ENCODE data around the gene DHX36.

DHX36 gene

GRCh38 chr3:154228561-154229216, 95.6 kb downstream of the DHX36 start:
- H3K9me3 ChIP-seq (ENCODE audit: control insufficient read depth in 2 of 2, low read length in 2 of 2) = no peaks in the 10 kb centered on the region
- no peaks in the 10 kb centered on the region for H3K27me3 ChIP-seq (ENCODE audit: control insufficient read depth in 2 of 2, insufficient read depth in 2 of 2, low read length in 2 of 2)
- no peak overlapping the region for H3K9ac ChIP-seq (ENCODE audit: low read depth in 1 of 2, low read length in 2 of 2)
- no peak overlapping the region for H3K27ac ChIP-seq (ENCODE audit: low read depth in 2 of 2, low read length in 2 of 2)
- H3K4me1 ChIP-seq (ENCODE audit: control insufficient read depth in 2 of 2, insufficient read depth in 2 of 2, low read length in 2 of 2) = no peaks in the 10 kb centered on the region
- H3K36me3 ChIP-seq (ENCODE audit: control insufficient read depth in 2 of 2, insufficient read depth in 2 of 2, low read length in 2 of 2) = no peaks in the 10 kb centered on the region
- H3K4me3 ChIP-seq (ENCODE audit: low read length in 2 of 2) = no peak overlapping the region

- Histone ChIP-seq H3K9me3 (ENCODE audit: control insufficient read depth in 2 of 2, low read length in 2 of 2) (no peaks in the 10 kb centered on the region), H3K27ac (ENCODE audit: low read depth in 2 of 2, low read length in 2 of 2) (no peak overlapping the region), H3K9ac (ENCODE audit: low read depth in 1 of 2, low read length in 2 of 2) (no peak overlapping the region), H3K36me3 (ENCODE audit: control insufficient read depth in 2 of 2, insufficient read depth in 2 of 2, low read length in 2 of 2) (no peaks in the 10 kb centered on the region), H3K4me3 (ENCODE audit: low read length in 2 of 2) (no peak overlapping the region), H3K27me3 (ENCODE audit: control insufficient read depth in 2 of 2, insufficient read depth in 2 of 2, low read length in 2 of 2) (no peaks in the 10 kb centered on the region), H3K4me1 (ENCODE audit: control insufficient read depth in 2 of 2, insufficient read depth in 2 of 2, low read length in 2 of 2) (no peaks in the 10 kb centered on the region)
Observed at GRCh38 chr3:154227531-154227930, 96.8 kb downstream of the DHX36 start.

- H3K27me3 ChIP-seq (ENCODE audit: control insufficient read depth in 2 of 2, insufficient read depth in 2 of 2, low read length in 2 of 2) = no peaks in the 10 kb centered on the region
- no peak overlapping the region for H3K4me3 ChIP-seq (ENCODE audit: low read length in 2 of 2)
- H3K36me3 ChIP-seq (ENCODE audit: control insufficient read depth in 2 of 2, insufficient read depth in 2 of 2, low read length in 2 of 2) = no peaks in the 10 kb centered on the region
- H3K9me3 ChIP-seq (ENCODE audit: control insufficient read depth in 2 of 2, low read length in 2 of 2) = no peaks in the 10 kb centered on the region
- no peak overlapping the region for H3K27ac ChIP-seq (ENCODE audit: low read depth in 2 of 2, low read length in 2 of 2)
- no peaks in the 10 kb centered on the region for H3K4me1 ChIP-seq (ENCODE audit: control insufficient read depth in 2 of 2, insufficient read depth in 2 of 2, low read length in 2 of 2)
- H3K9ac ChIP-seq (ENCODE audit: low read depth in 1 of 2, low read length in 2 of 2) = no peak overlapping the region
Observed at GRCh38 chr3:154225536-154225935, 98.8 kb downstream of the DHX36 start.

GRCh38 chr3:154224866-154225265, 99.4 kb downstream of the DHX36 start:
- Histone ChIP-seq H3K36me3 (ENCODE audit: control insufficient read depth in 2 of 2, insufficient read depth in 2 of 2, low read length in 2 of 2) (no peaks in the 10 kb centered on the region), H3K4me3 (ENCODE audit: low read length in 2 of 2) (no peak overlapping the region), H3K4me1 (ENCODE audit: control insufficient read depth in 2 of 2, insufficient read depth in 2 of 2, low read length in 2 of 2) (no peaks in the 10 kb centered on the region), H3K9me3 (ENCODE audit: control insufficient read depth in 2 of 2, low read length in 2 of 2) (no peaks in the 10 kb centered on the region), H3K27me3 (ENCODE audit: control insufficient read depth in 2 of 2, insufficient read depth in 2 of 2, low read length in 2 of 2) (no peaks in the 10 kb centered on the region), H3K27ac (ENCODE audit: low read depth in 2 of 2, low read length in 2 of 2) (no peak overlapping the region), H3K9ac (ENCODE audit: low read depth in 1 of 2, low read length in 2 of 2) (no peak overlapping the region)

GRCh38 chr3:154224366-154224765, 99.9 kb downstream of the DHX36 start:
- H3K27me3 ChIP-seq (ENCODE audit: control insufficient read depth in 2 of 2, insufficient read depth in 2 of 2, low read length in 2 of 2) = no peaks in the 10 kb centered on the region
- H3K4me3 ChIP-seq (ENCODE audit: low read length in 2 of 2) = no peak overlapping the region
- no peaks in the 10 kb centered on the region for H3K9me3 ChIP-seq (ENCODE audit: control insufficient read depth in 2 of 2, low read length in 2 of 2)
- no peaks in the 10 kb centered on the region for H3K36me3 ChIP-seq (ENCODE audit: control insufficient read depth in 2 of 2, insufficient read depth in 2 of 2, low read length in 2 of 2)
- no peak overlapping the region for H3K27ac ChIP-seq (ENCODE audit: low read depth in 2 of 2, low read length in 2 of 2)
- H3K9ac ChIP-seq (ENCODE audit: low read depth in 1 of 2, low read length in 2 of 2) = no peak overlapping the region
- no peaks in the 10 kb centered on the region for H3K4me1 ChIP-seq (ENCODE audit: control insufficient read depth in 2 of 2, insufficient read depth in 2 of 2, low read length in 2 of 2)

- Histone ChIP-seq H3K27me3 (ENCODE audit: control insufficient read depth in 2 of 2, insufficient read depth in 2 of 2, low read length in 2 of 2) (no peaks in the 10 kb centered on the region), H3K36me3 (ENCODE audit: control insufficient read depth in 2 of 2, insufficient read depth in 2 of 2, low read length in 2 of 2) (no peaks in the 10 kb centered on the region), H3K9me3 (ENCODE audit: control insufficient read depth in 2 of 2, low read length in 2 of 2) (no peaks in the 10 kb centered on the region), H3K9ac (ENCODE audit: low read depth in 1 of 2, low read length in 2 of 2) (no peak overlapping the region), H3K4me1 (ENCODE audit: control insufficient read depth in 2 of 2, insufficient read depth in 2 of 2, low read length in 2 of 2) (no peaks in the 10 kb centered on the region), H3K27ac (ENCODE audit: low read depth in 2 of 2, low read length in 2 of 2) (no peak overlapping the region), H3K4me3 (ENCODE audit: low read length in 2 of 2) (no peak overlapping the region)
Observed at GRCh38 chr3:154223519-154223918, 100.8 kb downstream of the DHX36 start.

All from mucosa of rectum (tissue), 2 donors.